Adrenal gland (tissue), 12 donors: ENCODE measurements around the gene MILR1. TPM values are rescaled to one million over a fixed set of nuclear protein-coding genes. Genes with fewer than 3 reads are reported as not detected.

Experiments
- DNase-seq, 7 donors: peaks; one replicate each; pipeline ENCODE4 v3.0.0-alpha.2; 2019 to 2020
- H3K27ac ChIP-seq, 5 donors: fragments of 200-600 bp; sonication (generic) in 4 of 5; 1 replicate in 3 of 5; 2 replicates in 2 of 5; pipeline versions ENCODE4 v1.5.1 to v1.8.0; 2016 to 2020; ENCODE audit warnings: mild to moderate bottlenecking in 1 of 5
- H3K27me3 ChIP-seq: fragments of 200-600 bp; 2 replicates; pipeline ENCODE4 v1.8.0; 2021
- H3K36me3 ChIP-seq, 2 donors: fragments of 200-600 bp; replicated peaks in 1 of 2; 1 replicate in 1 of 2; 2 replicates in 1 of 2; pipeline versions ENCODE4 v1.5.1 to v1.8.0; 2018 to 2022
- H3K4me1 ChIP-seq, 2 donors: fragments of 200-600 bp; replicated peaks in 1 of 2; 1 replicate in 1 of 2; 2 replicates in 1 of 2; pipeline versions ENCODE4 v1.5.1 to v1.8.0; 2018 to 2021
- H3K4me3 ChIP-seq, 4 donors: fragments of 200-600 bp; sonication (generic) in 3 of 4; one replicate each; pipeline ENCODE4 v1.5.1; 2016 to 2018
- H3K9me3 ChIP-seq, 3 donors: fragments of 200-600 bp; sonication (generic) in 1 of 3; replicated peaks in 1 of 3; 1 replicate in 2 of 3; 2 replicates in 1 of 3; pipeline versions ENCODE4 v1.5.1 to v1.8.0; 2016 to 2021
- POLR2A ChIP-seq, 2 donors: fragments of 450-650 bp; IDR thresholded peaks; one replicate each; pipeline ENCODE4 v1.6.1; 2017; ENCODE audit warnings: antibody characterized with exemption in 2 of 2, mild to moderate bottlenecking in 2 of 2, moderate library complexity in 1 of 2
- WGBS, 4 donors: extraction: QIAGEN DNeasy Blood & Tissue Kit in 2 of 4; methylation state at CpG; one replicate each; pipeline versions ENCODE4 v1.1.5 to v1.1.7; 2013 to 2017; 5-methylcytosine and 5-hydroxymethylcytosine counted together
- intact Hi-C, 2 donors: fragments of 100-400 bp; cut with DNase I; formaldehyde crosslinking; loops; one replicate each; pipeline versions ENCODE4 v1.14.1 to v1.15.0; 2022 to 2023
- polyA plus RNA-seq, 3 donors: library from polyadenylated mRNA; stranded (reverse); fragments of 200-250 nt in 2 of 3; fragments of 350-450 nt in 1 of 3; fragmentation: Illumina TruSeq in 1 of 3; extraction: RNeasy Lipid Tissue Mini Kit (QIAGEN cat#74804) in 1 of 3; gene quantifications; one replicate each; pipeline ENCODE4 v1.2.3, GENCODE V29; 2013 to 2014
- total RNA-seq, 9 donors: library from RNA; depleted of rRNA in 4 of 9; stranded (reverse); fragments of >200 nt in 4 of 9; fragments of 120-200 nt in 1 of 9; fragmentation: NEBNext Ultra II Directional in 1 of 9; extraction: Animal tissue kit (Norgen Biotek cat#: 25700) in 1 of 9; gene quantifications; one replicate each; pipeline versions ENCODE4 v1.1.0 to v1.2.4, GENCODE V29; 2013 to 2023
- TF ChIP-seq, protein P1 (sequence below), 6 experiments: fragments of 450-650 bp in 4 of 6; fragments of 200-600 bp in 2 of 6; sonication (generic) in 1 of 6; IDR thresholded peaks; 1 replicate in 5 of 6; 2 replicates in 1 of 6; pipeline versions ENCODE4 v1.5.1 to v1.8.0; 2016 to 2021; ENCODE audit warnings: antibody characterized with exemption in 6 of 6, mild to moderate bottlenecking in 2 of 6, moderate library complexity in 1 of 6
- donor health status: healthy with polysubstance abuse.
- donor health status: Bipolar disorder and iron deficiency.
- donor health status: DM: yes; HTN: yes; CAD: no.
- donor health status: DM: no; HTN: no; CAD: no.
- donor health status: DM: no; HTN: no; CAD: no.
- donor health status: DM: yes; HTN: yes; CAD: no.

MILR1 gene
- total and polyA plus RNA-seq, 12 donors = 2.9 to 28.0 (median 17.1) TPM

DNA sequence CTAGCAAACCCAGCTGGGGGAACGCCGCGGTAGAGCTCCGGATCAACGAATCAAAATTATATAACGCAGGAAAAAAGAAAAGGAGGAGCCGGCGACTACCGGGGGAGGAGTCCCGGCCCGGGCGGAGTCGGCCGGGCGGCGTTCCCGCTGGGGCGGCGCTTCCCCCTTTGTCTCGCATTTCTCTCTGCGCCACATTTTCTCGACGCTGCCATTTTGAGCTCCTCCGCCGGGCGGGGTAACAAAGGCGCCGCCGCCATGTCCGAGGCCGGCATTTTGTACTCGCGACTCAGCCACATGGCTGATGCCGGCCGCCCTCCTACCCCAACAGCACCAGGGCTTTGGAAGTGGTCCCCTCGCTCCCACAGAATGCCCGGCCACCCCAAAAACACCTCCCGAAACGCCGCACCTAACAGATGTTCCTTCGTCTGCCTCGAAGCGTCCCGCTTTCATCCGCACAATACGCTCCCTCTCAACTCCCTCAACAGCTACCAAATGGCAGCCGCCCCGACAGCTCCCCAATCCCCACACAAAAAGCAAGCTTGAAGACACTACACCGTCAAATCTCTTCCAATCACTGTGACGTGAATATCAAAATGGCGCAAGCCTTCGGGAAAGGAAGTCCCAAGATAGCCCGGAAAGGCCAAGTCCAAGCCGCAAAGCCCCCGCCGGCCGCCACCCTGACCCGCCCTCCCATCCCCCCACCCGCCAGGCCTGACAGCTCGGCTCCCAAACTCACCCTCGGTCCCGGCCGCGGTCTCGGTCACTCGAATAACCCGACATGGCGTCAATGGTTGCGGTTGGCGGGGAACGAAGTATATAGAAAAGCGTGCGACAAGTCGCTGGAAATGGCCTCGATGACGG, 56.7 kb downstream of the MILR1 start:
- H3K9me3 ChIP-seq = no peaks in the 10 kb centered on the region
- intact Hi-C loops = no loop called here
- peak; percentile 61 to 81 for TF ChIP-seq POLR2A (IDR thresholded peaks at IDR 0.05)
- TF ChIP-seq, protein P1, sequence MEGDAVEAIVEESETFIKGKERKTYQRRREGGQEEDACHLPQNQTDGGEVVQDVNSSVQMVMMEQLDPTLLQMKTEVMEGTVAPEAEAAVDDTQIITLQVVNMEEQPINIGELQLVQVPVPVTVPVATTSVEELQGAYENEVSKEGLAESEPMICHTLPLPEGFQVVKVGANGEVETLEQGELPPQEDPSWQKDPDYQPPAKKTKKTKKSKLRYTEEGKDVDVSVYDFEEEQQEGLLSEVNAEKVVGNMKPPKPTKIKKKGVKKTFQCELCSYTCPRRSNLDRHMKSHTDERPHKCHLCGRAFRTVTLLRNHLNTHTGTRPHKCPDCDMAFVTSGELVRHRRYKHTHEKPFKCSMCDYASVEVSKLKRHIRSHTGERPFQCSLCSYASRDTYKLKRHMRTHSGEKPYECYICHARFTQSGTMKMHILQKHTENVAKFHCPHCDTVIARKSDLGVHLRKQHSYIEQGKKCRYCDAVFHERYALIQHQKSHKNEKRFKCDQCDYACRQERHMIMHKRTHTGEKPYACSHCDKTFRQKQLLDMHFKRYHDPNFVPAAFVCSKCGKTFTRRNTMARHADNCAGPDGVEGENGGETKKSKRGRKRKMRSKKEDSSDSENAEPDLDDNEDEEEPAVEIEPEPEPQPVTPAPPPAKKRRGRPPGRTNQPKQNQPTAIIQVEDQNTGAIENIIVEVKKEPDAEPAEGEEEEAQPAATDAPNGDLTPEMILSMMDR (IDR thresholded peaks at IDR 0.05) = no peak
- H3K27ac ChIP-seq = peak overlapping the region; percentile 100
- H3K4me1 ChIP-seq = peaks cover 40 to 59% of the 10 kb centered on the region in 2 donors
- peaks cover 0 to 49% of the 10 kb centered on the region in 2 donors for H3K36me3 ChIP-seq
- no peaks in the 10 kb centered on the region for H3K27me3 ChIP-seq
- 0 to 1% (median 0%) methylated on average over 31 to 76 of the region's 76 CpGs for WGBS, 4 donors
- peak overlapping the region; percentile 74 to 97 (median 92) for H3K4me3 ChIP-seq
- DNase-seq = peak; percentile 91 to 94 (median 92)

DNA sequence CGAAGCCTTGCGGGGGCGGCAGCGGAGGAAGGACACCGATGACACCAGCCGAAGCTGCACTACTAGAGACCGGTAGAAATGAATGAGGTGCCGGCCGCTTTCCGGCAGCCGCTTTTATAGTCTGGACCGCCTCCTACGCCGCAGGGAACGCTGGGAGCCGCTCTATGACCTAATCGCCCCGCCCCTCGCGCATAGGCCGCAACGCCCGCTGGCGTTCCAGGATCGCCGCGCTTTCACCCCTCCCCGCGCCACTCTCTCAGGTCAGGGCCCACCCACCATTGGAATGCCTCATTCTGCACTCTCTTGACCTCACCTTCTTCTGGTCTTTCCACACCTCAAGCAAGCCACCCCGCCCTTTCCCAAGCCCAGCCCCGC, 57.3 kb downstream of the MILR1 start, which contains the start of gene DDX5:
Gene DDX5, minus strand, starts transcription at position 89 of the 375 bp plus-strand sequence. CDS start 170 bp downstream, outside the sequence.
- intact Hi-C loops = no loop called here
- Histone ChIP-seq H3K27me3 (no peaks in the 10 kb centered on the region), H3K36me3 (peaks cover 0 to 49% of the 10 kb centered on the region in 2 donors), H3K27ac (peak within 1 kb of the TSS; percentile 100), H3K4me3 (peak within 1 kb of the TSS; percentile 74 to 97 (median 92)), H3K9me3 (no peaks in the 10 kb centered on the region), H3K4me1 (peaks cover 36 to 53% of the 10 kb centered on the region in 2 donors)
- 0 to 1% (median 0%) methylated on average over 6 to 31 of the region's 31 CpGs for WGBS, 4 donors
- peak; percentile 97 to 99 (median 98) for DNase-seq
- peak; percentile 99 for TF ChIP-seq POLR2A (IDR thresholded peaks at IDR 0.05)
- TF ChIP-seq, protein P1 (IDR thresholded peaks at IDR 0.05) = no peak

DNA sequence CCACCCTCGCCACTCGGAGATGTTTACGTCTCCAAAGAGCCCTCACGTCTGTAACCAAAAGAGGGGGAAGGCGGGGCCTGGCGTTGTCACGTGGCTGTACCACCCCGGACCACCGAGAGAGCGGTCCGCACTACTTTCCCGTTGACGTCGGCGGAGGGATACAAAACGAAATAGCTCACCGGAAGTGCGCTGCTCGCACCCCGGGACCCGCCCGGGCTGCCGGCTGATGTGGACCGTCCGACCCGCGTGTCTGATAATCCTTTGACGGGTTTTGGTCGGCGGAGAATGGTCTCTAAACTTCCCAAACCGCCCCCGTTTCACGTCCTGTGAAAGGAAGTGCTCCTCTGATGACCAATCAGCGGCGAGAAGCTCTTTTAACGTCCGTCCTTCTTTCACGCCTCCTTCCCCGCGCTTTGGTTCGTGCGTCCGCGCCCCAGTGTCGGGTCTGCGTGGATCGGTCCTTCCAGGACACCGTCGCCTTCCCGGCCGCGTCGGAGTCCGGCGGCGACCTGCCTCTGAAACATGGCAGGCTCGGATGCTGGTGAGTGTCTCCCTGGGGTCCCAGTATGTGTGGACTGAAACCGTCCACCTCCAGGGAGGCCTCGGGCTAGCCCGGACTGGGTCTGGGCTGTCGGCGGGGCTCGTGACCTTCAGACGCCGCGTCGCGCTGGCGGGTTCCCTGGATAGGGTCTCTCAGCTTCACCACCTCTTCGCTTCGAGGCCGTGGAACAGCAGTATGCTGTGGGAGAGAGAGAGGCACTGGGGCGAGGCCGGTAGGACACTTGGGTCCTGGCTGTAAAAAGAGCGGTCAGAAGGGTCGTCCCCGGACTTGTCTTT, 57.9 kb downstream of the MILR1 start, which contains the start of gene CEP95:
Gene CEP95, plus strand, starts transcription at position 402 of the 837 bp plus-strand sequence. Its CDS starts 121 bp downstream, at position 523.
- TF ChIP-seq, protein P1 (IDR thresholded peaks at IDR 0.05) = peak in 1 of 6 experiments; percentile 14
- TF ChIP-seq POLR2A (IDR thresholded peaks at IDR 0.05) = peak in 1 of 2 donors; percentile 71
- peaks cover 0 to 49% of the 10 kb centered on the region in 2 donors for H3K36me3 ChIP-seq
- no peaks in the 10 kb centered on the region for H3K27me3 ChIP-seq
- H3K9me3 ChIP-seq = no peaks in the 10 kb centered on the region
- peak within 1 kb of the TSS; percentile 100 for H3K27ac ChIP-seq
- peaks cover 30 to 47% of the 10 kb centered on the region in 2 donors for H3K4me1 ChIP-seq
- peak; percentile 93 to 98 (median 96) for DNase-seq
- intact Hi-C loops = no loop called here
- H3K4me3 ChIP-seq = peak within 1 kb of the TSS; percentile 52 to 97 (median 92)
- WGBS, 4 donors = 0 to 2% (median 0%) methylated on average over 15 to 77 of the region's 77 CpGs

DNA sequence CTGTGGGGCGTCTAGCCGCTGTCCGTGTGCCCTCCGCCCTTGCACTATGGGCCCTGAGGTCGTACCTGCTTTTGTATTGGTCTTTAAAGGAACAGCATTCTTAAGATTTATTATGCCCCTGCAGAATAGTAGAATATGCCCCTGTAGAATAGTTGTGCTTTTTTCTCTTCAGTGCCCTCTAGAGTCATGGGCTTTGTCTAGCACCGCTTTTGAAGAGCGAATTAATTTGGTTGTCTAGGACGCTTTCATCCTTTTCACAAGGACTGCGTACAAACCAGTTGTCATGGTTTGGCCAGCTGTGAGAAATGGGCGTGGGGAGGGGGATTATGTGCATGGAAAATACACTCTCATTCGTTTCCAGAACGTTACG, 58.5 kb downstream of the MILR1 start:
- Histone ChIP-seq H3K27me3 (no peaks in the 10 kb centered on the region), H3K4me1 (peaks cover 24 to 41% of the 10 kb centered on the region in 2 donors), H3K4me3 (peak overlapping the region; percentile 52 to 95 (median 82)), H3K36me3 (peaks cover 0 to 49% of the 10 kb centered on the region in 2 donors), H3K27ac (peak overlapping the region; percentile 100), H3K9me3 (no peaks in the 10 kb centered on the region)
- TF ChIP-seq, protein P1 (IDR thresholded peaks at IDR 0.05) = peak in 5 of 6 experiments; percentile 32 to 53 (median 39)
- TF ChIP-seq POLR2A (IDR thresholded peaks at IDR 0.05) = no peak
- WGBS, 4 donors = 0% methylated on average over 13 of the region's 13 CpGs
- peak in 5 of 7 donors; percentile 49 to 73 (median 56) for DNase-seq
- intact Hi-C loops = no loop called here
